ENCODE results near the gene FOXP4. TPM values are rescaled to one million over a fixed set of nuclear protein-coding genes. Genes with fewer than 3 reads are reported as not detected.

Gene FOXP4
- total and polyA plus RNA-seq, 2 of the 13 experiments (the other 11 are each of a cell fraction or from before 2014, with no cell fraction given), result 11.0 to 12.4 TPM

DNA sequence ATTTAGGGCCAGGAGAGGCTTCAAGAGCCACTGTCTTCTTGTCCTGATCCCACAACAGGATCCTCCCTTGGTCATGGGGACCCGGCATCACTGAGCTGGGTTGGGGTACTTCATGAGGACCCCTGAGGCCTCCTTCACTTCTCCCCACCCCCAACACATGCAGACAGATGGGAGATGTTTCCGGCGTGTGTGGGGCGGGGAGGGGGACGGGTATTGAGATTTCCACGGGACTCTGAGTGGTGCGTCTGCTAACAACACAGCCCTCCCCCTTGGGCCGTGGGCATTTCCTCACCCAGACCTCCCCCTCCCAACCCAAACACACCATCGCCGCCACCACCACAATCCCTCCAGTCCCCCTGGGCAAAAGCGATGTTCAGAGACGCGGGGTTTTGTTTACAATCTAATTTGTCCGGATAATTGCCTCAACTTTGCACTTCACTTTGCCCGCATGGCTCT lies 906 bp upstream of the FOXP4 start (continued):
- TF ChIP-seq TERF1 (CRISPR knock-in tag; IDR thresholded peaks at IDR 0.05) (no peak), ATF7 (IDR thresholded peaks at IDR 0.05) (no peak), ATF7 (CRISPR knock-in tag; IDR thresholded peaks at IDR 0.05) (no peak; the same call in 1 of the 2 replicates), FOXO1 (CRISPR knock-in tag; IDR thresholded peaks at IDR 0.05) (peak; percentile 15; the same call in 1 of the 2 replicates), ZKSCAN5 (CRISPR knock-in tag; IDR thresholded peaks at IDR 0.05) (no peak), ZIK1 (CRISPR knock-in tag; IDR thresholded peaks at IDR 0.05; ENCODE audit: borderline replicate concordance, low read depth) (no peak), TOPORS (CRISPR knock-in tag; IDR thresholded peaks at IDR 0.05) (0 out of 2 replicates have a peak, but pooled peaks have one; percentile 34), AHDC1 (CRISPR knock-in tag; IDR thresholded peaks at IDR 0.05; ENCODE audit: borderline replicate concordance) (no peak), NR2C2 (CRISPR knock-in tag; IDR thresholded peaks at IDR 0.05; ENCODE audit: borderline replicate concordance) (no peak; the same call in 1 of the 2 replicates), POLR2AphosphoS5 (IDR thresholded peaks at IDR 0.05; ENCODE audit: low read depth, low read length) (0 out of 2 replicates have a peak, but pooled peaks have one; percentile 5), HOXD1 (CRISPR knock-in tag; IDR thresholded peaks at IDR 0.05) (no peak), ZNF234 (CRISPR knock-in tag; conservative IDR thresholded peaks at IDR 0.05) (no peak), ZEB1 (IDR thresholded peaks at IDR 0.05; ENCODE audit: insufficient replicate concordance, low read depth) (no peak), ZNF841 (CRISPR knock-in tag; IDR thresholded peaks at IDR 0.05; ENCODE audit: borderline replicate concordance) (no peak), USF2 (IDR thresholded peaks at IDR 0.05; ENCODE audit: low read depth, low read length) (no peak), USF2 (CRISPR knock-in tag; IDR thresholded peaks at IDR 0.05; ENCODE audit: borderline replicate concordance) (no peak), IKZF4 (CRISPR knock-in tag; IDR thresholded peaks at IDR 0.05; ENCODE audit: borderline replicate concordance, low read depth, not compliant biosample characterization) (peak; percentile 11), PAX8 (CRISPR knock-in tag; IDR thresholded peaks at IDR 0.05; ENCODE audit: borderline replicate concordance) (no peak), ZMAT3 (CRISPR knock-in tag; conservative IDR thresholded peaks at IDR 0.05) (0 out of 2 replicates have a peak, but pooled peaks have one; percentile 10), POLR2G (IDR thresholded peaks at IDR 0.05; ENCODE audit: low read depth, low read length) (no peak), CBX2 (IDR thresholded peaks at IDR 0.05; ENCODE audit: low read depth, low read length) (no peak), CBX2 (CRISPR knock-in tag; IDR thresholded peaks at IDR 0.05; ENCODE audit: low read depth) (no peak), HNF4A (CRISPR knock-in tag; IDR thresholded peaks at IDR 0.05) (no peak)

All from HepG2 (cell line).